NB4 (cell line): ENCODE data around the gene PNPLA5.

Experiments used
- POLR2A ChIP-seq: IDR thresholded peaks from 2 replicates; pipeline ENCODE4 v1.6.1; 2011; ENCODE audit warnings: mild to moderate bottlenecking; ENCODE audit not compliant: insufficient read length; ENCODE audit errors: extremely low read depth
- TF ChIP-seq, protein P1 (sequence below): IDR thresholded peaks from one replicate; pipeline ENCODE4 v1.5.1; 2012; ENCODE audit warnings: low read depth, low read length
- TF ChIP-seq, protein P2 (sequence below): IDR thresholded peaks from 2 replicates; pipeline ENCODE4 v1.6.1; 2011; ENCODE audit warnings: low read depth, low read length

DNA sequence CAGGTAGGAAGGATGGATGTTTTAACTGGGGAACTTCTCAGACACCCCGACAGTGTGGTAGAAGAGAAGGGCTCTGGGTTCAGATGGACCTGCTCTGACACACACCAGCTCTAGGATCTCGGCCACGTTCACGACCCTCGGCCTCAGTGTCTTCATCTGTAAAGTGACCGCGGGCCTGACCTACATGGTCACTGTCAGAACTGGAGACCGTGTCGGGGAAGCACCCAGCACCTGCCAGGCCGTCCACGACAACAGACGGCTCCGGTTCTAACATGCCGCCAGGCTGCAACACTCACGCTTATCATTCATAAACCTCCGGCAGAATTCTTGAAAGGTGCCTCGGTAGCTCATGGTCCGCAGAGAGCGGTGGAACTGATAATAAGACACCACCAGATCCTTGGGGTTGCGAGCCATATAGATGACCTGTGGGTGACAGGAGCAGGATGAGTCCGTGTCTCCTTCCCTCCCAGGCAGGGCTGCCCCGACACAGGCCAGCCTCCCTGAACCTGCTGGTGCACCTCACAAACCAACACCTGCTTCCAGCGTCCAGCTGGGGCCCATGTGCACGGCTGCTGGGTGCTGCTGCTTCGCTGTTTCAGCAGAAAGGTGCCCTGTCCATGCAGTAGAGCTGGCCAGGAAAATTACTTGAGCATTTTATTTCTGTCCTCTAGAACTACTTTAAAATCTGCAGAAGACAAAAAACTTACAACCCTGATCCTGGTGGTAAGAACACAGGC, 53.1 kb downstream of the PNPLA5 start:
- TF ChIP-seq, protein P1, sequence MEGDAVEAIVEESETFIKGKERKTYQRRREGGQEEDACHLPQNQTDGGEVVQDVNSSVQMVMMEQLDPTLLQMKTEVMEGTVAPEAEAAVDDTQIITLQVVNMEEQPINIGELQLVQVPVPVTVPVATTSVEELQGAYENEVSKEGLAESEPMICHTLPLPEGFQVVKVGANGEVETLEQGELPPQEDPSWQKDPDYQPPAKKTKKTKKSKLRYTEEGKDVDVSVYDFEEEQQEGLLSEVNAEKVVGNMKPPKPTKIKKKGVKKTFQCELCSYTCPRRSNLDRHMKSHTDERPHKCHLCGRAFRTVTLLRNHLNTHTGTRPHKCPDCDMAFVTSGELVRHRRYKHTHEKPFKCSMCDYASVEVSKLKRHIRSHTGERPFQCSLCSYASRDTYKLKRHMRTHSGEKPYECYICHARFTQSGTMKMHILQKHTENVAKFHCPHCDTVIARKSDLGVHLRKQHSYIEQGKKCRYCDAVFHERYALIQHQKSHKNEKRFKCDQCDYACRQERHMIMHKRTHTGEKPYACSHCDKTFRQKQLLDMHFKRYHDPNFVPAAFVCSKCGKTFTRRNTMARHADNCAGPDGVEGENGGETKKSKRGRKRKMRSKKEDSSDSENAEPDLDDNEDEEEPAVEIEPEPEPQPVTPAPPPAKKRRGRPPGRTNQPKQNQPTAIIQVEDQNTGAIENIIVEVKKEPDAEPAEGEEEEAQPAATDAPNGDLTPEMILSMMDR, result no peak
- no peak for TF ChIP-seq POLR2A
- TF ChIP-seq, protein P2, sequence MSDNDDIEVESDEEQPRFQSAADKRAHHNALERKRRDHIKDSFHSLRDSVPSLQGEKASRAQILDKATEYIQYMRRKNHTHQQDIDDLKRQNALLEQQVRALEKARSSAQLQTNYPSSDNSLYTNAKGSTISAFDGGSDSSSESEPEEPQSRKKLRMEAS, result no peak
